ENCODE results near the gene SYT7.

Gene SYT7

DNA sequence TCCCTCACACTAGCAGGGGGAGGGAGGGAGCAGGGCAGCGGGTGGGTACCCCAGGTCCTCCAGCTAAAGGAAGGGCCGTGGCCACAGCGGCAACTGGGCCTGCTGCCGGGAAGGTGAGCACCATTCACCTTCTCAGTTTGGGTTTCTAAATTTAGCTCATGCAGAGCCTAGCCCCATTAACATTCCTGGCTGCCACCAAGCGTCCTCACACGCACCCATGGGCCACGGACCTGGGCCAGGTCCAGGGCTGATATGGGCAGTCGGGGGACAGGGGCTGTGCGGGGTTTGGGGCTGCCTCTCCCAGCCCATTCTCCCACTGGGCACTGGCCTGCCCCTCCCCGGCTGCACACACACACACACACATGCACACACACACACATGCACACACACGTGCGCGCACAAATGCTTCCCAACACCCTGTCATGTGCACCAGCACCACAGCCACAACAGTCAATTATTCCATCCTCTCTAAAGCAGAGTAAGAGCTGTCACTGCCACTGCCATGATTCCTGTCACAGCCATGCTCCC is 28.7 kb downstream of the SYT7 start:
- DNase-seq, result no peak

DNA sequence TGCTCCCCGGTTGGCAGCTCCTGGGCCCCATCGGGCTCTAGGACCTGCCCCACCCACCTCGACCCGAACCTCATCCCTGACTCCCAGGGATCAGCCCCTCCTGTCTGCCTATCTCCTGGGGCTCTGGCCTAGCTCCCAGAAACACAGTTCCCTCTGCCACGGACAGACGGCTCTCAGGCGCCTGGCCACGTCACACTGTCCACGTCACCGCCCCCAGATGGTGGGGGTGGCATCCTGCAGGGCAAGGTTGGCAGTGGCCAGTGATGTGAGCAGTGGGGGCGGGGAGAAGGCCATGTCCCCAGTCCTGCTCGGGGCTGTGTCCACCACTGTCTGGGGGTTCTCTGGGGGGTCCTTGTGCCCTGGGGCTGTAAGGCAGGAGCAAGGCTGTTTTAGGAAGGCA is 29.2 kb downstream of the SYT7 start:
- no peak for DNase-seq

DNA sequence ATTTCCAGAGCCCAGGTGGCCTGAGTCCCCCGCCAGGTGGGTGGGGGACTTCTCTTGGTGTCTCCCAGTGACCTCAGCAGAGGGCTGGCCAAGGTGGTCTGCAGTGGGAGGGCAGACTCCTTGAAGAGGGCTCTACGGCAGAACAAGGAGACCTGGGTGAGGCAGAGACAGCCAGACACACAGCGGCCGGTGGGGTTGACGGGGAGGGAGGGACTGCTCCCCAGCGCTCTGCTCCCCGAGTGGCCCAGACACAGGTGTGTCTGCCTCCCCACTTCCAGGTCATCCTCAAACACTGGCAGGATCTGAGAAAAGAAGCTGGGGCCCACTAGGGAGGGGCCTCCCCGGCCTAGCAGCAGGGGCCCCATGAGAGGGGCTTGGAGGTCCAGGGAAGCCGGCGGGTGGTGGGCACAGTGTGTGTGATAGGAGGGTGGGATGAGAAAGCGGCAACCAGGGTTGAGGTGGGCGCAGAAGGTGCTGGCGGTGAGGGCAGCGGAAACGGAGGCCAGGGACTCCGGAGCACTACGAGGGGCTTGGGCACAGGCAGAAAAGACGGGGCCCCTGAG is 30.1 kb downstream of the SYT7 start:
- DNase-seq, result no peak

DNA sequence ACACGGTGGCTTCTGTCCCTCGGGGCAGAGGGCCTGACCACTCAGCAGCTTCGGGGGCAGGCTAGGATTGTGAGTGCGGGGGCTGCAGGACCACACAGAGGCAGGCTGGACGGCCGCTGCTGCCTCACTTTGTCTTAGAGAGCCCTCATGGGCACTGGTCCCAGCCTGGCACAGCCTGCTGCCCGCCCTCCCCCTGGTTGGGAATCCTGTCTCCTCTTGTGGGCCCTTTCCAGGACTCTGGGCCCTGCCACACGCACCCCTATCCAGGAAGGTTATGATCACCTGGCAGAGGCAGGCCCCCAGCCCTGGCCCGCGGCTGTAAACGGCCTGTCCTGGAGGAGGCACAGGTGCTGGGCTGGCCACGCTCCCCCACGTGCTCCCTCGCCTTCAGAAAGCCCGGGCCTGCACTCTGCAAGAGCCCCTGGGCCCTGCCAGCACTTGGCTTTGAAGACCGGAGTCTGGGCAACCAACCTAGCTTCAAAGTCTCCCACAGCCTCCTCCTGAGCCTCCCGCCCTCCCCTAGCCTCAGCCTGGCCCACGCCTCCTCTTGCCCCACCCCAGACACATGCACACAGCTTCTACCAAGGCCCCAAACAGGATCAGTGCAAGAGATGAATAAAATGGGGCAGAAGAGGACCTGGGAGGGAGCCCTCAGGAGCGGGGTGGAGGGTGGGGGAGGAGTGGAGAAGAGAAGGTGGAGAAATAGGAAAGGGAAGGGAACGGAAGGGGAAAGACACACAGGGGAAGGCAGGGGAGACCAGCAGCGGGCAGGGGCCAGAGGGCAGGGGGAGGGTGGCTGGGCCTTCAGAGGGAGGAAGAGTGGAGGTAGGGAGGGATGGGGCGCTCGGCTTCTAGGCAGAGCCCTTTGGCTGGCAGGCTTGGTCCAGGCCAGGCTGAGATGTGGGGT is 31.0 kb downstream of the SYT7 start:
- DNase-seq, result no peak

DNA sequence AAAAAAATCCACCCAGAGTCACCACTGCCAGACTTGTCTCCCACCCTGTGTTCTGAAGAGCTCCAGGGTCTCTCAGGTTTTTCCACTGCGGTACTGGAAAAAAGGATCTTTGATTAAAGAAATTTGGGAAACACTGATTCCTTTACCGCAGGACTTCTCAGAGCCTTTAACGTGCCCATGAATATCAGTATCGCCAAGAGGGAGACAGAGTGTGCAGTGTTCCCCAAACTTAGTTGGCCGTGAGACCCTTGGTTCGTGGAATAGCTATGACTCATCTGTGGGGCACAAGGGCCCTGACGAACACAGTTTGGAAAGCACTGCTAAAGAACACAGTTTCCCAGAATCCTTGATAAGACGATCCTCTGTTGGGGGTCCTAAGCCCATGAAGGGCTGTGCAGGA is 31.7 kb downstream of the SYT7 start:
- DNase-seq, result no peak

DNA sequence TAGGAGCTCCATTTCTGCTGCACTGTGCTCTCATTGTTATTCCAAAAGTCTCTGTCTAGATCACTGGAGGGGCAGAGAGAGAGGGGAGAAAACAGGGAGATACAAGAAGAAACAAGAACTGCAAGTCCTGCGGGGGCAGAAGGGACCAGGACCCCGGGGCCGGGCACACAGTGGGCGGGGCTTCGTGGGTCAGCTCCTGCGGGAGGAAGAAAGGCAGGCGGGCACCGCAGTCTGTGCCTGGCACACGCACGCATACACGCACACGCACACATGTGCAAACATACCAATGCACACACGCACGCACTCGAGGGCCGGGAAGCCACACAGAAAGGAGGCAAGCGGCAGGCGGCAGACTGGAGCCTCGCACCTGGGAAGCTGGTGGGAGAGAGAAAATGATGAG is 33.6 kb downstream of the SYT7 start:
- no peak for DNase-seq

DNA sequence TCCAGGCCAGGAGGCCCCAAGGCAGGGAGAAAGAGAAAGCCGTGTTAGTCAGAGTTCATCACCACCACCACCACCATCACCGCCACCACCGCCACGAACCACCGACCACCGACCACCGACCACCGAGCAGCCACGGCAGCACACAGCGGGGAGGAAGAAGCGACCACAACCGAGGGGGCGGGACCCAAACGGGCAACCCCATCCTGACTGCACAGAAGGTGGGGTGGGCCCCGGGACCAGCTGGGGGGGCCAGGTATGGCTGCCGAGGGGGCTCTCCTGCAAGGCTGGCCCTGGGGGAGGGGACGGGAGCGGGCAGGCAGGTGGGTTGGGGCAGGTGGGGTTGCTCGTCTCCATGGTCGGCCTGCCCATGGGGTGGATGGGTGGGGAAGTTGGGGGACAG is 34.2 kb downstream of the SYT7 start:
- no peak for DNase-seq

DNA sequence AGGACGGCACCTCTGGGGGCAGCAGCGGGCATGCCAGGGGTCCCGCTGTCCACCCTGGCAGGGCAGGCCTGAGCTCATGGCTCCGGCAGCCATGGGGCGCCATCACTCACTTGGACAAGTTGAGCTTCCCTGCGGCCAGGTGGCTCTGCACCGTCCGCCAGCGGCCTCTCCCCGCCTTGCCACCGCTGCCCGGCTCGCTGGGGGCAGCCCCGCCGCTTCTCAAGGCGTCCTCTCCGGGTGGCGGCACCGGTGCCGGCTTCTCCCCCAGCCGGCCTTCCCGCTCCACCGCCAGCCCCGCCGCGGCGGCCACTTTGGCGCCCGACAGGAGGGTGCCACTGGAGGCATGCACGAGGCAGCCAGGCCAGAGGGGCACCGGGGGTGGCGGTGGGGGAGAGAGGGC is 35.0 kb downstream of the SYT7 start:
- DNase-seq, result no peak

DNA sequence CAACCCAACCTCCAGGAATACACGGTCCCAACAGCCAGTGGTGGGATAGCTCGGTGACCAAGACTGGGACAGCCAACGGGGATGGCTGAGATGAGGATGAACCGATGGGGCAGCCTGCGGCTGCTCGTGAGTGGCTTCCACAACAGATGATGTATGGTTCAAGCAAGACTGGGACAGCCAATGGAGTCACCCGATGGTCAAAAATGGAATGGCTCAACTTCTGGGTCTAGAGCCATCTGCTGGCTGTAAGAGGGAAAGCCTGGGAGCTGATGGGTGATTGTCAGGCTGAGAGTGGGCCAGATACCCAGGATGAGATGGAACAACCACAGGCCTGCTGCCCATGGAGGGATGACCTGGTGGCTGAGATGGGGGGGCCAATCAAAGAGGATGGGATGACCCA is 35.5 kb downstream of the SYT7 start:
- DNase-seq, result no peak

DNA sequence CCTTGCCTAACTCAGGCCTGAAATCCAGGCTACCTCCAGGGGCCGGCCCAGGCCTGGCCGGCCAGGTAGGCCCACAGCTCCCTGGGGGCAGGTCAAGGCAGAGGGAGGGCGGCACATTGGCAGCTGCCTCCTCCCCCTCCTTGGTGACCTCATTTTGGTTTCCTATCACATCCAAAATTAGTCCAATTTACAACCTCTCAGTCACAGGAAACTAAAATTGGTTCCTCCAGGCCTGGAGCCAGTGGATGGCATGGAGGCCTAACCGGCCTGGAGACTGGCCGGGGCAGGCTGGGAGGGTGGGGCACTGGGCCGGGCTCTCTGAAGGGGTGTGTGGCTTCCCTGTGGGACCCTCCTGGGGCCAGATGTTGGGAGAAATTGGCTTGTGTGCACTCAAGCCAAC is 36.4 kb downstream of the SYT7 start:
- DNase-seq, result no peak

DNA sequence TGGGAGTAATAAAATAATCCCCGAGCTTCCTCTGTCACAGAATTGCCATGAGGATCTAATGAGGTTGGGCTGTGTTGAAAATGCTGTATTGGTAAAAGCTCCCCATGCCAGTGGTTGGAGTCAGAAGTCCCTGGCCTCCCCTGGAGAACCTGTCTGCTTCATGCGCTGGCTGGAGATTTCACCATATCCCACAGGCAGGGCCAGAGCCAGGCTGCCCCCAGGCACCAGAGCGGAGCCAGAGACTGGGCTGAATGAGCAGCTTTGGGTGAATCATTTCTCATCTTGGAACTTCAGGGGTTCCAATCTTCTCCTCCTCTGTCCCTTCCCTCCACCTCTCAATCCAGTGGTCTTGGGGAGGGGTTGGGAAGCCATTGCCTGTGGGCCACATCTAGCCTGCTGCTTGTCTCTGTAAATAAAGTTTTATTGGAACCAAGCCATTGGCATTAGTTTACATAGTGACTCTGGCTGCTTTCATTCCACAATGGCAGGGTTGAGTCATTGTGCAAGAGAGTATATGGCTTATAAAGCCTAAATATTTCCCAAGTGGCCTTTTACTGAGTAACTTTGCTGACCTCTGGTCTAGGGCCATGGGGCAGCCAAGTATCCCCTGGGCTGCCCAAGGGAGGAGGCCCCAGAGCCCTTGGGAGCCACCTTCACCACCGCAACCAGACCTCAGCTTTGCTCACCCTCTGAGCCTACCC is 37.1 kb downstream of the SYT7 start:
- no peak for DNase-seq

DNA sequence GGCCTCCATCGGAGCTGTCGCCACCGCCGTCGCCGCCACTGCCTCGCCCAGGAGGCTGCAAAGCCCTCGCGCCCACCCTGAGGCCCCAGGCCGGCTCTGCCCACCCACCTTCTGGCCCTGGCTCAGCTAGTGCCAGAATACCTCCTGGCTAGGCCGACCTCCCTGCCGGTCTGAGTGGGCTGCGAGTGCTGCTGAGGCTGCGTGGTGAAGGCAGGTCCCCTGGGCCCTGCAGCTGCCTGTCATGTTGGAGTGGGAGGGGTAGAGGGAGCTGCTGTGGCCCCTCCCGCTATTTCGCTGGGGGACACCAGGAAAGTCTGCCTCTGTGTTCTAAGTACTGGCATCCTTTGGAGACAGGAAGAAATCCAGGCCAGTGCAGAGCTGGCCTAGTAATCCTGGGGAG is 38.2 kb downstream of the SYT7 start:
- DNase-seq, result no peak

DNA sequence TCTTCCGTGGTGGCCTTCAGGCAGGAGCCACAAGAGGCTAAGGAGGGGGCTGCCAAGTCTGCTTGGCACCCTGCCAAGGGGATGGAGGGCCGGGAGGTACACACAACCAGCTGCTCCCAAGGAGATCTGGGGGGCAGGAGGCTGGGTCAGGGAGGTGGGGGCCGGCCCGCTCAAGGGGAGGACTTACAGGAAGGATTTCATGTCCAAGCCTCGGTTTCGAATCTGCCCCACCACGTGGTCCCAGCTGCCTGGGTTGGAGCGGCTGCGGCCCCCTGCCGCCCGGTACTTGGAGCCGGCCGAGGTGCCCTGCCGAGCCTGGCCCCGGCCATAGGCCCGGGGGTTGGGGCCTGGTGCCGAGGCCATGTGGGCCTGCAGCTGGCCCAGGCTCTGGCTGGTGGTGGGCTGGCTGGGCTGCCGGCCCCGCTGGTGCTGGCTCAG is 38.8 kb downstream of the SYT7 start:
- DNase-seq, result no peak

DNA sequence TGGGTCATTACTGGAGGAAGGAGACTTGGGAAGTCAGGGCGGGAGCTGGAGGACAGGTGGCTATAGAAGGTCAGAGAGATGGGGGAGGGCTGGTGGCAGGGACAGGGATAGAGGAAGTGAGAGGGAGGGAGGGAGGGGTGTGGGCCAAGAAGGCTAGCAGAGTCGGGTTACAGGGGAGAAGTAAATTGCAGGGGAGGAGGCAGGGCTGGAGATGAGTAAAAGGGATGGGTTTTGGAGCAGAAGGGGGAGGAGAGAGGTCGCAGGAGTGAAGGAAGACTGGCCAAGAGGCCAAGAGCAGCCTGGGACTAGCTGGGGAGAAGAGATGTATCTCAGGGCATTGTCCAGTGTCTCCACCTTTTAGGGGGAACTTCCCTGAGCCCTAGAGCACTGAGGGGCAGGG is 39.3 kb downstream of the SYT7 start:
- no peak for DNase-seq

DNA sequence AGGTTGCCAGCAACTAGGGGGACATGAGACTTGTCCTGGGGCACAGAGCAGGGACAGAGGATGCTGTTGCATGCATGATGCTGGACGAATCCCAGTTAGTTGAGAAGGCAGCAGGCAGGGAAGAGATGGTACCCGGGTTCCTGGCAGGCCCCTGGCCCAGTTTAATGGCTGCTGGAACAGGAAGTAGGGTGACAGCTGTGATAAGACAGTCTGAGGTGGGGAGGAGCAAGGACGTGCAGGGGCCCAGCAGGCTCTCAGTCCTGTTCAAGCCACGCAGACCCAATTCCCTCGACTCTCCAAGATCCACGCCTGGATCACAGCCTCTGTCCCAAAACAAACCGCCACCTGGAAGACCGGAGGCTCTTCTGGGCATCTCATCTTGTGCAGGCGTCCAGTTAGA is 40.3 kb downstream of the SYT7 start:
- DNase-seq, result no peak

DNA sequence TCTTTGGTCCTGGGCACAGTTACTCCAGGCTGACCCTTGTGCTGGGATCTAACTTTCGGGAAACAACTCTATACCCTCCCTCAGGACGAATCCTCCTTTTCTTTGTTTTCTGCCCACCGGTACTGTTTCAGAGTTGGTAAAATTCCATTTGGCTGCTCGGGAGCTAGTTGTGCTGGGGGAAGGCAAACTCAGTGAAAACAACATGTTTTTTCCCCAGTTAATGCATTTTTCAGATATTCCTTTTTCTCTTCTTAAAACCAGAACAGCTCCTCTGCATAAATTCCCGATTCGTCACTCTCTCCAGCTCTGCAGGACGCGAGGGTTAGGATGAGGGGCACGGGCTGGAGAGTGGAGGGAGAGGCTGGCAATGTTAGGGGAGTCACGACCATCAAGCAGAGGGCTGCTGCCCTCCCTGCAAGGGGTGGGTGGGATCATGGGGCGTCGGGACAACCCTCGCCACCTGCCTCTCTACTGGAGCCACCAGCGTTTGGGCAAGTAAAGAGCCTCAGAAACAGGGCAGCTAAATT is 41.0 kb downstream of the SYT7 start:
- DNase-seq, result no peak

DNA sequence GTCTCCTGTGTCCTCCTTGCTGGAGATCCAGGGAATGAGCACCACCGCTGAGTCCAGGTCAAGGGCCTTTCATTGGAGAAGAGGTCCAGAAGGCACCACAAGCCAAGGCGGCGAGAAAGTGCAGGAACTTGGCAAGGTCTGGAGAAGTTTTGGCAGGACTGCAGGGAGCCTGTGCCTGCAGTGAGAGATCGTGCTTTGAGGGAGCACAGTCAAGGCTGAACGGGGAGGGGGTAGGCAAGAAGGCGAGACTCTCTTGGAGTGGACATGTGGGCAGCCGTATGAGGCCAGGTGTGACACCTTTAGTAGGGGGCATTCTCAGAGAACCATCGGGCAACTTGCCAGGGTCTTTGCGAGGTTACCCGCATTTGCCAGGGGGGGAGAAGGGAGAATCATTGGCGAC is 41.9 kb downstream of the SYT7 start:
- DNase-seq, result no peak

DNA sequence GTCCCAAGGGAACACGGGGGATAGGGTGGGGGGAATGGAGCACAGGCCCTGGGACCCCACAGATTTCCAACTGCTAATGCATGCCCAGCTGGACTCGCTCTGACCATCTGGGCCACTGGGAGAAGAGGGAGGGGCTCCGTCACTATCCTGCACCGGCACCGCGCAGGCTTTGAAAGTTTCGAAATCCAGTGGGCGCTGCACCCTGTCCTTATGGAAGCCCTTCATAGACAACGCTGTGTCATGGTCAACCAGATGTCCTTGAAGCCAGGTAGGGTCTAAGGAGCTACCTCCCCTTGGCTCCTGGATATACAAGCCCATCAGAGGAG is 42.3 kb downstream of the SYT7 start:
- no peak for DNase-seq

DNA sequence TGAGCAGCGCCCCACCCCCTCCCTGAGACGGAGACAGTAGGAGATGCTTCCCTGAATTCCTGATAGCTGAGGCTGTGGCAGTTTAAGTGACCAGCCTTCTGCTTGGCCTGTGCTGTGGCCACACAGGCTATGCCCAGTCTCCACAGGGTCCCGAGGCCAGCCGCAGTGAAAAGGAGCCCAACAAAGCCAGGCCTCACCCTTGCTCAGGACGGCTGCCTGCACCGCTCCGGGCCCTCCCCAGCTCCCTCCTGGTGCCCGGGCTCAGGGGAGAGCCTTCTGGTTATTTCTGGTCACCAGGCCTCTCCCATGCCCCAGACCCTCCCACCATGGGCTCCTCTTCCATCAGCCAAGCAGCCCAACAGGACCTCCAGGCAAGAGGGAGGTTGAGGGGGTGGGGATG is 43.5 kb downstream of the SYT7 start:
- DNase-seq, result no peak

DNA sequence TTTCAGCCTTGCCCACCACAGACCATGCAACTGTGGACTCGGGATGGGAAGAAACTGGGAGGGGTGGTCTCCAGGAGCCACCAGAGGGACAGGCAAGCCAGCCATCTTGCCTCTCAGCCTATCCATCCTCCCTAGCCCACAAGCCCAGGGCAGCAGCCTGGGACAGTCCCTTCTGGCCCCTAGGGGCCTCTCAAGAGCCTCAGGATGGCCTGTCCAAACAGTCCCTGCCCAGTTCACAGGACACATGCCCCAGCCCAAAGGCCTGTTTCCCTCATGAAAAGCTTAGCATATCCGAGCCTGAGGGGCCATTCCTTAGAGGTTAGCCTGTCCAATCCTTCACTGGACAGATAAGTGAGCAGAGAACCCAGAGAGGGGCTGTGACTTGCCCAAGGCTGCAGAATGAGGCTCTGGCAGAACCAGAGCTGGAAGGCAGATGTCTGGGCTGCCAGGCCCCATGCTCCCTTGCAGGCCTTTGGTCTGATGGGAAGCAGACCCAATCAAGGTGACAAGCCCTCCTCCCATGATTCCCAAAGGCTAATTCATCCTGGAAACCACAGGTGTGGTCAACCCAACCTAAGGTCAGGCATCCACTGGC is 44.1 kb downstream of the SYT7 start:
- DNase-seq, result no peak

DNA sequence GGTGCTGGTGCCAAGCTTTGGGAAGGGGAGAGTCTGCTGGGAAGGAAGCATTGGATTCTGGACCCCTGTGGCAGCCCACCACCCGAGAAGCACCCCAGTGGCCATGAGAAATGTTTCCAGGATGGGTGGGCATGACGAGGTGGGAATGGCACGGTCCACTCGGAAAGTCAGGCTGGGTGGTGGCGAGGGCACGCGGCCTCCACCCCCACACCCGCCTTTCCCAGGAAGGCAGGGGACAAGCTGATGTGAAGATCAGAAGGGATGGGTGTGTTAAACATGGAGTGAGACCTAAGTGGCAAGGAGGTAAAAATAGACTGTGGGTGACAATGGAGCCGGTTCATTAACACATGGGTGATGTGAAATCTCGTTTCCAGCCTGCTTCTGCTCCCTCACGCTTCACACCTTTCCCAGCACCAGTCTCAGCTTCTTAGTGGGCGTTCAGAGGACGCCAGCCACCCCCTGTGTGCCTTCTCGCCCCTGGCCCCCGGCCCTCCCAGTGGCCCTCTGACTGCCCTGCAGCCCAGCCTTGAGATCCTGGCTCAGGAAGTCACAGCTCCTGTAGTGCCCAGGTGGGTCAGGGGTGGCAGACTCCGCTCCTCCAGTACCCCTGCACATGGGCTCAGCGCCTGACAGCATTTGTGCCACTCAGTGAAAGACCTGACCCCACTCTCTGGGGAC is 44.7 kb downstream of the SYT7 start:
- no peak for DNase-seq

DNA sequence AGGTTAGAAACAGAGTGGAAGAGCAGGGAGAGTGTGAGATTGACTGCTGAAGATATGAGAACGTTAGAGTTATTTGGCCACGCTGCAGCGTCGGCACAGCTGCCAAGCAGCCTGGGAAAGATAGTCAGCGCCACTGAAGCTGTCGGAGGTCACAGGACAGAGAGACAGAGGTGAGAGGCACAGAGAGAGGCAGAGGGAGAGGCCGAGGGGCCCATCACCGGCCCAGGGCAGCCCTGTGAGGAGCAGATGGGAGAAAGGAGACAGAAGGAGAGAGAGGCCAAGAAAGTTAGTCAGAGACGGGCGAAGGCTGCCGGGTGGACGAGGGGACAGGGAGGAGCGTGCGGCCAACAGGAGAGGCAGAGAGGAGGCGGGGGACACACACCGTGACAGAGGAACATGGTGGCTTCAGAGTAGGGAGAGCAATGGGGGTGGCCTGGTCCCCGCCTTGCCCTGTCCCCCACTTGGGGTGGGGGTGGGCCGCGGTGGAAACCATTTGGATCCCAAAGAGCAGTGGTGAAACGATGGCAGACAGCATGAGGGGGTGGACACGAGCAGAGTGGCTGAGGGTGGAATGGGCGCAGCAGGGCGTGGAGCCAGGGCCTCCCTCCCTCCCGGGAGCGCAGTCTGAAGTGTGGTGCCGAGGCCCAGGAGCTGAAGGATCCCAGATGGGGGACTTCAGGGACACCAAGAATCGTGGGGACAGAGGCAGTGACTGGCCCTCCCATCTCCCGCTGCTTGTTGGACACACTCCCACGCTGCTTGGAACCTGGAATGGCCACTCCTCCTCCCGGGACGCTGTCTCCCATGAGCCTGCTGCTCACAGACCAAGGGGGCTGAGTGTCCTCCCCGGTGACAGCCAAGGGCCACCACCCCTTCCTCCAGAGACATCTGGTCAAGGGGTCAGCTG is 45.7 kb downstream of the SYT7 start:
- DNase-seq, result no peak

All from hippocampal formation (tissue), 2 donors.